HG03097 (cell line): ENCODE results near the gene FGFR3.
"Not testable (repeated sequence)": the region's sequence is repeated elsewhere in the genome, so short reads cannot be mapped to it uniquely, and the experiment has no call there.

Source experiments
- ATAC-seq: cut with Tn5 transposase; IDR thresholded peaks from one replicate; pipeline ENCODE4 v1.9.1; 2021; ENCODE audit not compliant: unreplicated experiment, low FRiP score

Gene FGFR3

DNA sequence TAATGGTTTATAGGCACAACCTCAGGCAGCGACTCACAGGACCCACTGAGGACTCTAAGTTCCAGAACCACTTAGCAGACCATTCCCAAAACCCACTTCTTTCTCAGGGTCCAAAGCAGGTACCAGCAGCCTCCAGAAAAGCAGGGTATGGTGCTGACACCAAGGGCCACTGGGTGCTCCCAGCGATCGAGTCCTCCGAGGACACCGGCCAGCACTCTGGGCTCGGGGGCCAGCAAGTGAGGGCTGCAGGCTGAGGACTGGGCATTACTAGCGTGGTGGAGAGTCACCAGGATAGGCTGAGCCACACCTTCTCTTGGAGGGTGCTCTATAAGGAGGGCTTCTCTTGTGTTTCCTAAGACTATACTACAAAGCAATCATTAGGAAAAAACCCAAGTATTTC is 43.6 kb downstream of the FGFR3 start:
- no peak for ATAC-seq

- ATAC-seq = no peak
Observed at GRCh38 chr4:1837069-1837468, 44.0 kb downstream of the FGFR3 start.

DNA sequence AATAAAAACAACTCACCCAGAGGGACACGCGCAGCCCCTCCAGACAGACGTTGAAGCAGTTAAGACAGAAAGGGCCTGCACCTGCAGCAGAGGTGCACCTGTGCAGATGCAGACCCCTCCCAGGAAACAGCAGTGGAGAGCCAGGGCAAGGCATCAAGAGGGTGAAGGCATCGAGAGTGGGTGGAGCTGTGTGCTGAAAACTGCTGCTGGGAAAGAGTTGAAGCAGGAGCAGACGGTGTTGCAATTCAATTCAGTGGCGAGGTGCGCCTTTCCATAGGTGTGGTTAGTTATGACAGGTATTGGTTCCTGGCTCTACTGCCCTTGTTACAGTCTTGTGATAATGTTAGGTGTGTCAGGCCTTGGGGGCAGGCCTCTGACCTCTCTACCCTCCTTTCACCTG is 46.2 kb downstream of the FGFR3 start:
- ATAC-seq = no peak

- no peak for ATAC-seq
Observed at GRCh38 chr4:1841201-1841886, 48.3 kb downstream of the FGFR3 start.

DNA sequence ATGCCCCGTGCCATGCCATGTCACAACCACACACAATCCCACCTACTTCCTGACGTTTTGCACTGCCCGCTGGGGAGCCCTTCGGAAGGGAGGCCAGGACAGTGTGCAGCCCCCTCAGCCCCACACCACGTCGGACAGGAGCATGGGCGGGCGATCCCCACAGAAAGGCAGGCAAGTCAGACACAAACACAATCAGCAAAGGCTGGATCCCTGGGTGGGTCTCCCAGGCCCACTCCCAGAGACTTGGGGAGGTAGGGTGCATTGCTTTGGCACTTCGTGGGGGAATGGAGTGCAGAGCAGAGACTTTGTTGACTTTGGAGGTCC is 48.8 kb downstream of the FGFR3 start:
- ATAC-seq = no peak

- ATAC-seq = no peak
Observed at GRCh38 chr4:1842339-1842895, 49.3 kb downstream of the FGFR3 start.

GRCh38 chr4:1842993-1843448 is 49.9 kb downstream of the FGFR3 start:
- no peak for ATAC-seq

- no peak for ATAC-seq
Observed at GRCh38 chr4:1843852-1844251, 50.8 kb downstream of the FGFR3 start.

GRCh38 chr4:1844618-1845017 is 51.5 kb downstream of the FGFR3 start:
- not testable (repeated sequence) for ATAC-seq

- ATAC-seq = no peak
Observed at GRCh38 chr4:1846580-1846979, 53.5 kb downstream of the FGFR3 start.

GRCh38 chr4:1850276-1850675 is 57.2 kb downstream of the FGFR3 start:
- no peak for ATAC-seq

- ATAC-seq = no peak
Observed at GRCh38 chr4:1851160-1851559, 58.1 kb downstream of the FGFR3 start.

GRCh38 chr4:1851575-1852410 is 58.7 kb downstream of the FGFR3 start:
- no peak for ATAC-seq

- no peak for ATAC-seq
Observed at GRCh38 chr4:1852904-1853623, 60.0 kb downstream of the FGFR3 start.

- no peak for ATAC-seq
Observed at GRCh38 chr4:1854752-1855151, 61.7 kb downstream of the FGFR3 start.

DNA sequence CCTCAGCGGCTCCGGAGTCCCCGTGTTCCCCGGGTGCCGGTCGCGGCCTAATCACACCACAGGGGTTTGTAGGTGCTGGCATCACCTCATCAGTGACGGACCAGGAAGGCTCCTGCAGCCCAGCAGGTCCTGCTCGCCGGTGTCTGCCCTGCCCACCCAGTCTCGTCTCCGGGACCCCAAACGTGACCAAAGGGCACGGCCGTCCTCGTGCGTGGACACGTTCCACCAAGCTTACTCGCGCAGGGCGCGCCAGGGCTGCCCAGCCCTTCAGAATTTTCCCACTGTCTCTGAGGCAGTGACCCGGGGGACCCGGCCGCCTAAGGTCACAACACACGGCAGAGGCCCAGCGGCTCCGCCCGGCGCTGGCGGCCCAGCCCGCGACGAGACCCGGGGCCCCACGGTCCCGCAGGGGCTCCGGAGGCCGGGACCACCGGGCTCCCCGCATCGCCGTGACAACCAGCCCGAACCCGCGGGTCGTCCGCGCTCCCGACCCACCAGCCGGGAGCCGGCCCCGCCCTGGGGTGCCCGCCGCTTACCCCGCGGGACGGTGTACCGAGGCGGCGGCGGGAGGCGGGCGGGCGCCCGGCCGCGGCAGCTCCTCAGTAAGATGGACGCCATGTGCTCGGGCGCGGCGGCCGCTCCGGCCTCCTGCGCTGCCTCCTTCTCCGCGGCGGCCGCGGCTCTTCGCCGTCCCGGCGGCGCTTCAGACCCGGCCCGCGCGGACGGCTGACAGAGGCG is 62.4 kb downstream of the FGFR3 start:
- peak; percentile 30 for ATAC-seq

- peak; percentile 84 for ATAC-seq
Observed at GRCh38 chr4:1856071-1856942, 63.2 kb downstream of the FGFR3 start, which contains the start of gene LETM1. Gene LETM1 (minus strand): TSS chr4:1856156. CDS start chr4:1855950, 206 bp downstream.

GRCh38 chr4:1856943-1857699 is 64.0 kb downstream of the FGFR3 start:
- no peak for ATAC-seq

DNA sequence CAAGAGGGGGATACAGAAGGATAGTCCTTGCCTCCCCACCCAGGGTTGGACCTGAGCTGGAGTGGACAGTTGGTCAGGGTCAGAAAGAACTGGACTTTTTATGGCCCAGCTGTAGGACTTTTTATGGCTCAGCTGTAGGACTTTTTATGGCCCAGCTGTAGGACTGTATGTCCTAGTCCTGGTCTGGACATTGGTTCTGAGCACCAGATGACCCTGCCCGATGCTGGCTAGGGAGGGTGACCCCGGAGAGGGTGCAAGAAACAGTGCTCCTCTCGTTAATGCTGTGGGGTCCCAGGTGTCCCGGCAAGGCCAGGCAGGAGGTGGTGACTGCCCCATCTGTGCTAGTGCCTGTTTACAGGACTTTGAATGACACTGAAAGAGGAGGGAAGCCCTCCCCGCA is 64.8 kb downstream of the FGFR3 start:
- no peak for ATAC-seq
